ENCODE data around the gene GIT1.

Gene GIT1

DNA sequence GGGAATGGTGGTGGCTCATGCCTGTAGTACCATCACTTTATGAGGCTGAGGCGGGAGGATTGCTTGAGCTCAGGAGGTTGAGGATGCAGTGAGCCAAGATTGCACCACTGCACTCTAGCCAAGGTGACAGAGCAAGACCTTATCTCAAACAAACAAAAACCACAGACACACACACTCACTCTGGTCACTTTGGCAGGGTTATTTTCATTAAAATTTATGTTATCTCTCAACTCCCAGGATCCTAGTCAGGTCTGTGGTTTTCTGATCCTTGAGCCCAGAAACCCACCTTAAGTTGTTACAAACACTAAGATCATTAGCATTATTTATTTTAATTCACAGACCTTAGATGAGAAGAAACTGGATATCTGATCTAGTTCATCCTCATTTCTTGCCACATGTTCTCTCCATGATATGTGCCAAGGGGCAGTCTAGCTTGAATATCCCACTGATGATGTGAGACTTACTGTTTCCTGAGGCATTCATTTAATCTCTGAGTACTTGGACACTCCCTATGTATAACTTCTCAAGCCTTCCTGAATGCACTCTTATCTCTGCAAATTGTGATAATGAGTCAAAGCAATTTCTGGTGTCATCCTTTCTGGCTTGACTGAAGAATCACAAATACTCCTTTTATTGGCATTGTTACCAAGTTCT is 32.2 kb downstream of the GIT1 start:
- peak; percentile 30; the same call in 1 of the 3 replicates for ATAC-seq
- TF ChIP-seq ZNF70 (CRISPR knock-in tag; IDR thresholded peaks at IDR 0.05) (no peak), TSHZ2 (CRISPR knock-in tag; IDR thresholded peaks at IDR 0.05) (no peak), ZNF565 (CRISPR knock-in tag; conservative IDR thresholded peaks at IDR 0.05; ENCODE audit: low read depth) (no peak)

GRCh38 chr17:29555840-29556239 is 33.6 kb downstream of the GIT1 start:
- TF ChIP-seq PPARA (CRISPR knock-in tag; IDR thresholded peaks at IDR 0.05; ENCODE audit: borderline replicate concordance): no peak
- TF ChIP-seq ZFP3 (CRISPR knock-in tag; IDR thresholded peaks at IDR 0.05): no peak
- no peak for TF ChIP-seq PATZ1 (CRISPR knock-in tag; IDR thresholded peaks at IDR 0.05; ENCODE audit: borderline replicate concordance)
- TF ChIP-seq ZNF565 (CRISPR knock-in tag; conservative IDR thresholded peaks at IDR 0.05; ENCODE audit: low read depth): no peak
- no peak for TF ChIP-seq CSDC2 (CRISPR knock-in tag; IDR thresholded peaks at IDR 0.05)
- TF ChIP-seq ISL1 (CRISPR knock-in tag; IDR thresholded peaks at IDR 0.05): no peak
- no peak for TF ChIP-seq SNAI2 (CRISPR knock-in tag; IDR thresholded peaks at IDR 0.05)
- TF ChIP-seq ZNF70 (CRISPR knock-in tag; IDR thresholded peaks at IDR 0.05): no peak
- no peak for TF ChIP-seq ARNTL (CRISPR knock-in tag; IDR thresholded peaks at IDR 0.05; ENCODE audit: borderline replicate concordance, low read depth)
- no peak for TF ChIP-seq BACH2 (CRISPR knock-in tag; IDR thresholded peaks at IDR 0.05; ENCODE audit: borderline replicate concordance)
- TF ChIP-seq ZFP30 (CRISPR knock-in tag; IDR thresholded peaks at IDR 0.05): no peak
- TF ChIP-seq OSR1 (CRISPR knock-in tag; IDR thresholded peaks at IDR 0.05): no peak
- TF ChIP-seq TSHZ2 (CRISPR knock-in tag; IDR thresholded peaks at IDR 0.05): no peak
- 0 out of 3 replicates have a peak, but pooled peaks have one; percentile 13 for ATAC-seq

GRCh38 chr17:29549177-29549923 is 40.1 kb downstream of the GIT1 start:
- peak; percentile 28; the same call in 2 of the 3 replicates for ATAC-seq
- no peak for TF ChIP-seq BACH2 (CRISPR knock-in tag; IDR thresholded peaks at IDR 0.05; ENCODE audit: borderline replicate concordance)

DNA sequence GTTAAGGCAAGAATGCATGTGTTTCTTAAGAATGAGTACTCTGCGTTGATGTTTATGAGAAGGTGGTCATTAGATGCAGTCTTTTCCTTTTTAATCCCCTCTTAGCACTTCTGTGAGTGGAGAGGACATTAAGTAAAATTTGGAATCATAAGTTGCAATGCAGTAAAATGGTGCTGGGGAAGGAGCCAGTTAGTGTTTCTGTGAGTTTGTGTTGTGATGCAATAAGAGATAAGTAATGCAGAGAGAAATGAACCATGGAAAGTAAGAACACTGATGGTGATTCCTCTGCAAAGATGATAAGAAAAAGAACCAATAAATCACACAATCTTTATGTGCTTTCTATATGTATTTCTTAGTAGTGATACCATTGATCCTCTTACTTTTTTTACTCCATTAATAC is 42.6 kb downstream of the GIT1 start:
- TF ChIP-seq SNAI2 (CRISPR knock-in tag; IDR thresholded peaks at IDR 0.05) (no peak), TOX (CRISPR knock-in tag; IDR thresholded peaks at IDR 0.05; ENCODE audit: borderline replicate concordance) (no peak), ZNF565 (CRISPR knock-in tag; conservative IDR thresholded peaks at IDR 0.05; ENCODE audit: low read depth) (no peak), ZNF8 (CRISPR knock-in tag; IDR thresholded peaks at IDR 0.05) (no peak), PATZ1 (CRISPR knock-in tag; IDR thresholded peaks at IDR 0.05; ENCODE audit: borderline replicate concordance) (no peak), ZFP30 (CRISPR knock-in tag; IDR thresholded peaks at IDR 0.05) (no peak)
- TF ChIP-seq, protein P1, sequence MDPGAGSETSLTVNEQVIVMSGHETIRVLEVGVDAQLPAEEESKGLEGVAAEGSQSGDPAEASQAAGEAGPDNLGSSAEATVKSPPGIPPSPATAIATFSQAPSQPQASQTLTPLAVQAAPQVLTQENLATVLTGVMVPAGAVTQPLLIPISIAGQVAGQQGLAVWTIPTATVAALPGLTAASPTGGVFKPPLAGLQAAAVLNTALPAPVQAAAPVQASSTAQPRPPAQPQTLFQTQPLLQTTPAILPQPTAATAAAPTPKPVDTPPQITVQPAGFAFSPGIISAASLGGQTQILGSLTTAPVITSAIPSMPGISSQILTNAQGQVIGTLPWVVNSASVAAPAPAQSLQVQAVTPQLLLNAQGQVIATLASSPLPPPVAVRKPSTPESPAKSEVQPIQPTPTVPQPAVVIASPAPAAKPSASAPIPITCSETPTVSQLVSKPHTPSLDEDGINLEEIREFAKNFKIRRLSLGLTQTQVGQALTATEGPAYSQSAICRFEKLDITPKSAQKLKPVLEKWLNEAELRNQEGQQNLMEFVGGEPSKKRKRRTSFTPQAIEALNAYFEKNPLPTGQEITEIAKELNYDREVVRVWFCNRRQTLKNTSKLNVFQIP (CRISPR knock-in tag; IDR thresholded peaks at IDR 0.05; ENCODE audit: borderline replicate concordance, low read depth): no peak
- ATAC-seq: no peak
